ENCODE results near the gene INAFM1.
A peak's percentile ranks its signal among the peaks of the same experiment; 100 is the strongest.

DNA sequence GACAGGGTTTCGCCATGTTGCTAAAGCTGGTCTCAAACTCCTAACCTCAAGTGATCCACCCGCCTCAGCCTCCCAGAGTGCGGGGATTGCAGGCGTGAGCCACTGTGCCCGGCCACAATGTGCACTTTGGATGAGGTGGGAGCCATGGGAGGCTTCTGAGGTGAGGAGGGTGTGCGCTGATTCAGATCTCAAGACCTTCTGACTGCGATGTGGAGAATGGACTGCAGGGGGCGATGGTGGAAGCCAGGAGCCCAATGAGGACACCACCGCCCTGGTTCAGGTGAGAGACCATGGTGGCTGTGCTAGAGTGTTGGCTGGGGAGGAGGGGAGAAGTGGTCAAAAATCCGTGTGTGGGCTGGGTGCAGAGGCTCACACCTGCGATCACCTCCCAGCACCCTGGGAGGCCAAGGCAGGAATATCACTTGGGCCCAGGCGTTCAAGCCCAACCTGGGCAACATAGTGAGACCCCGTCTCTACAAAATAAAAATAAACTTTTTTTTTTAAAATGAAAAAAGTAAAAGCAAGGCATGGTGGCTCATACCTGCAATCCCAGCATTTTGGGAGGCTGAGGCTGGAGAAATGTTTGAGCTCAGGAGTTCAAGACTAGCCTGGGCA, 5.6 kb downstream of the INAFM1 start:
- TF ChIP-seq, protein P1, sequence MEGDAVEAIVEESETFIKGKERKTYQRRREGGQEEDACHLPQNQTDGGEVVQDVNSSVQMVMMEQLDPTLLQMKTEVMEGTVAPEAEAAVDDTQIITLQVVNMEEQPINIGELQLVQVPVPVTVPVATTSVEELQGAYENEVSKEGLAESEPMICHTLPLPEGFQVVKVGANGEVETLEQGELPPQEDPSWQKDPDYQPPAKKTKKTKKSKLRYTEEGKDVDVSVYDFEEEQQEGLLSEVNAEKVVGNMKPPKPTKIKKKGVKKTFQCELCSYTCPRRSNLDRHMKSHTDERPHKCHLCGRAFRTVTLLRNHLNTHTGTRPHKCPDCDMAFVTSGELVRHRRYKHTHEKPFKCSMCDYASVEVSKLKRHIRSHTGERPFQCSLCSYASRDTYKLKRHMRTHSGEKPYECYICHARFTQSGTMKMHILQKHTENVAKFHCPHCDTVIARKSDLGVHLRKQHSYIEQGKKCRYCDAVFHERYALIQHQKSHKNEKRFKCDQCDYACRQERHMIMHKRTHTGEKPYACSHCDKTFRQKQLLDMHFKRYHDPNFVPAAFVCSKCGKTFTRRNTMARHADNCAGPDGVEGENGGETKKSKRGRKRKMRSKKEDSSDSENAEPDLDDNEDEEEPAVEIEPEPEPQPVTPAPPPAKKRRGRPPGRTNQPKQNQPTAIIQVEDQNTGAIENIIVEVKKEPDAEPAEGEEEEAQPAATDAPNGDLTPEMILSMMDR (IDR thresholded peaks at IDR 0.05) = peak in 1 of 3 experiments; percentile 17
- TF ChIP-seq POLR2A (IDR thresholded peaks at IDR 0.05) = no peak

Measured in testis (tissue), 2 donors.